CD8-positive, alpha-beta memory T cell (primary cell): ENCODE results near the gene SYT3. TPM values are rescaled to one million over a fixed set of nuclear protein-coding genes. Genes with fewer than 3 reads are reported as not detected.

Source experiments
- CTCF ChIA-PET: fragments of 350-600 bp; sonication (Branson Sonifier 250); formaldehyde crosslinking; loops from one replicate; lab custom pipeline; 2021; ENCODE audit warnings: antibody characterized with exemption; lab: Charles Lee
- POLR2A ChIA-PET: fragments of 350-600 bp; sonication (Branson Sonifier 250); formaldehyde crosslinking; loops from one replicate; lab custom pipeline; 2021; ENCODE audit warnings: antibody characterized with exemption; lab: Charles Lee
- DNase-seq, 5 donors: peaks; one replicate each; pipeline versions ENCODE4 v3.0.0 to v3.0.0-alpha.2; 2020 to 2022; ENCODE audit warnings: mixed read lengths in 1 of 5
- H3K27ac ChIP-seq: one replicate; pipeline ENCODE4 v1.7.0; 2013; ENCODE audit warnings: low read depth, mild to moderate bottlenecking, low read length, moderate library complexity
- H3K27me3 ChIP-seq: 2 replicates; pipeline ENCODE4 v1.7.0; 2013; ENCODE audit warnings: low read length, mild to moderate bottlenecking; ENCODE audit not compliant: insufficient read depth, poor library complexity, severe bottlenecking
- H3K36me3 ChIP-seq: 2 replicates; pipeline ENCODE4 v1.7.0; 2013; ENCODE audit warnings: mild to moderate bottlenecking, low read length, moderate library complexity; ENCODE audit not compliant: insufficient read depth
- H3K4me1 ChIP-seq: 2 replicates; pipeline ENCODE4 v1.7.0; 2013; ENCODE audit warnings: mild to moderate bottlenecking, low read length, moderate library complexity; ENCODE audit not compliant: insufficient read depth
- H3K4me3 ChIP-seq: 2 replicates; pipeline ENCODE4 v1.7.0; 2013; ENCODE audit warnings: mild to moderate bottlenecking, low read length
- H3K9me3 ChIP-seq: 2 replicates; pipeline ENCODE4 v1.7.0; 2013; ENCODE audit warnings: mild to moderate bottlenecking, low read length
- H3K27ac Mint-ChIP-seq, 8 donors: one replicate each; pipeline ENCODE4 v1.8.0; 2020 to 2021; ENCODE audit warnings: mixed read lengths in 8 of 8, mild to moderate bottlenecking in 6 of 8, inconsistent platforms in 3 of 8, moderate library complexity in 3 of 8
- H3K27me3 Mint-ChIP-seq, 2 donors: one replicate each; pipeline ENCODE4 v1.8.0; 2020 to 2021; ENCODE audit warnings: mixed read lengths in 2 of 2, mild to moderate bottlenecking in 1 of 2, moderate library complexity in 1 of 2
- H3K36me3 Mint-ChIP-seq, 3 donors: one replicate each; pipeline ENCODE4 v1.8.0; 2020 to 2021; ENCODE audit warnings: mixed read lengths in 3 of 3, inconsistent platforms in 1 of 3, mild to moderate bottlenecking in 1 of 3
- H3K4me1 Mint-ChIP-seq, 3 donors: one replicate each; pipeline ENCODE4 v1.8.0; 2020 to 2021; ENCODE audit warnings: mixed read lengths in 3 of 3, inconsistent platforms in 1 of 3, mild to moderate bottlenecking in 1 of 3
- H3K4me3 Mint-ChIP-seq, 7 donors: one replicate each; pipeline ENCODE4 v1.8.0; 2020 to 2021; ENCODE audit warnings: mixed read lengths in 7 of 7, mild to moderate bottlenecking in 6 of 7, moderate library complexity in 4 of 7, inconsistent platforms in 2 of 7
- H3K9me3 Mint-ChIP-seq, 5 donors: one replicate each; pipeline ENCODE4 v1.8.0; 2020 to 2022; ENCODE audit warnings: mixed read lengths in 5 of 5, mild to moderate bottlenecking in 3 of 5, moderate library complexity in 2 of 5, inconsistent platforms in 1 of 5
- polyA plus RNA-seq: library from polyadenylated mRNA; unstranded; fragments of 300-500 nt; fragmentation: Illumina TruSeq; gene quantifications from one replicate; pipeline ENCODE4 v1.2.3, GENCODE V29; 2021
- total RNA-seq, 2 experiments: library from RNA; stranded (reverse); gene quantifications; one replicate each; pipeline ENCODE4 v1.2.3, GENCODE V29; 2021

SYT3 gene
- total and polyA plus RNA-seq, 3 experiments from 2014 or later = 0.09 to 0.24 (median 0.11) TPM

DNA sequence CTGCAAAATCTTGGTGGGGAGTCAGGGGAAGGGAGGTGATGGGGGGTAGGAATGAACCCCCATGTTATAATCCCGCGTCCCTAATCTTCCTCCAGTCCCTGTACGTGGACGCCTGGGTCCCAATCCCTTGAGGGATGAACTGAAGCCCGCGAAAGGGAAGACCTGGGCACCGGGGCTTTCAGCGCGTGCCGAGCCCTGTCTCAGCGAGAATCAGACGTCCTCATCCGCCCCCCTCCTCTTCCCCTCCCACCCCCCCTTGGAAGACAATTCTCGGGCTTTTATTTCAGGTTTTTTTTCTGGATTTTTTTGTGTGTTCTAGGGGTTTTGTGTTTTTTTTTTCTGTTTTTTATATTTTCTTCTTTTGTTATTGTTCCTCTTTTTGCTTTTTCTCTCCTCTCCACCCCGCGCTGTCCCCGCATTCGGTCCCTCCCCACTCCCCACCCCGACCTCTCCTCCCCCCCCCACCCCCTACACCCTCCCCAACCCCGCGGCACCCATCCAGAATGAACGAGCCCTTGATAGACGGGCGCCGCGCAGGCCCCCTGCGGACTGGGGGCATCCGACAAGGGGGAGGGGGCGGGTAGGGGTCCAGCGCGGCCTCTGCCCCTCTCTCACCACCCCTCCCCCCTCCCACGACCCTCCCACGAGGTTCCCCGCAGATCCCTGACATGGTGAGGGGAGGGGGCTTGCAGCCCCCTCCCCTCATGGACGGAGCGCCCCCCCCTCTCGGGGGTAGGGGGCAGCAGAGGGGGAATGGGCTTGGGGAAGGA lies 19.8 kb upstream of the SYT3 start:
- H3K4me1 ChIP-seq = peaks cover 10% of the 10 kb centered on the region
- no peaks in the 10 kb centered on the region for H3K36me3 ChIP-seq
- H3K9me3 Mint-ChIP-seq = peaks cover 0 to 45% (median 28%) of the 10 kb centered on the region in 5 donors
- peaks cover 13% of the 10 kb centered on the region for H3K27me3 ChIP-seq
- ChIA-PET CTCF (no interaction called here), POLR2A (no interaction called here)
- peaks cover 0 to 8% (median 0%) of the 10 kb centered on the region in 3 donors for H3K36me3 Mint-ChIP-seq
- H3K27ac ChIP-seq = no peak overlapping the region
- no peak for DNase-seq
- H3K4me1 Mint-ChIP-seq = peaks cover 14 to 17% (median 15%) of the 10 kb centered on the region in 3 donors
- H3K4me3 Mint-ChIP-seq = peak overlapping the region in 1 of 7 donors; percentile 35
- H3K4me3 ChIP-seq = peak overlapping the region; percentile 26
- peaks cover 65 to 73% of the 10 kb centered on the region in 2 donors for H3K27me3 Mint-ChIP-seq
- no peaks in the 10 kb centered on the region for H3K9me3 ChIP-seq
- no peak overlapping the region for H3K27ac Mint-ChIP-seq

DNA sequence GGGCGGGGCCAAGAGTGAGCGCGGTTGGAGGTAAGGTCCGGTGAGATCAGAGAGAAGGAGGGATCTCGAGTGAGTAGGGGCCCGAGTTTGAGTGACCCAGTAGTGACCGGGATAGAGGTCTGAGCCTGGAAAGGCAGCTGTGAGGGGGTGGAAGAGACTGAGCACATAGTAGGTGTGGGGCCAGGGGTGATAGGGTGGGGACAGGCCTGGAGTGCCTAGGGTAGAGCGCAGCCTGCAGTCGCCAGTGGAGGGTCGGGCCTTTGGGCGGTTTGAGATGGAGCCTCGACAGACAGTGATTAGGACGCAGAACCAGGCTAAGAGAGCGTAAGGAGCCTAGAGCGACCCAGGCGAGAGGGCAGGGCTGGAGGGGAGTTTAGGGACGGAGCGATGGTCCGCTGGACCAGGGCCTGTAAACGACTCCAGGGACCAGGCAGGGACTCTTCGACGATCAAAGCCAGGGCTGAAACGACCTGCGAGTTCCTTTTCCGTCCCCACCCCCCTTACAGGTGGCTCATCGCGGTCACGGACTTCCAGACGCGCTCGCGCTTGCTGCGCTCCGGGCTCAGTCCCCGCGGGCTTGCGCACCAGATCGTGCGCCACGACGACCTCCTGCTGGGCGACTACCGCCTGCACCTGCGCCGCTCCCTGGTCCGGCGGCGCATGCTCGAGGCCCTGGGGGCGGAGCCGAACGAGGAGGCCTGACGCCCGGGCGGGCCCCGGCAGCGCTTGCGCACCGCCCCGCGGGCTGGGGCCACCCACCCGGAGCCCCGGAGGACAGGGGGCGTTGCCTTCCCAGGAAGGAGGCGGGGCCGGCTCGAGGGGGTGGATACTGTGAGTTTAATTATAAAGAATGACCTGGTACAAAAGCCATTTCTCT lies 19.0 kb upstream of the SYT3 start:
- Histone ChIP-seq H3K27ac (peak overlapping the region; percentile 78), H3K27me3 (peaks cover 13% of the 10 kb centered on the region), H3K36me3 (no peaks in the 10 kb centered on the region), H3K9me3 (no peaks in the 10 kb centered on the region), H3K4me3 (peak overlapping the region; percentile 26), H3K4me1 (peaks cover 10% of the 10 kb centered on the region)
- peaks cover 0 to 12% (median 0%) of the 10 kb centered on the region in 3 donors for H3K36me3 Mint-ChIP-seq
- H3K4me1 Mint-ChIP-seq = peaks cover 14 to 17% (median 15%) of the 10 kb centered on the region in 3 donors
- H3K27ac Mint-ChIP-seq = peak overlapping the region in 2 of 8 donors; percentile 47 to 76
- H3K4me3 Mint-ChIP-seq = peak overlapping the region; percentile 42 to 74 (median 61)
- POLR2A ChIA-PET = no interaction called here
- CTCF ChIA-PET = no interaction called here
- peak in 2 of 5 donors; percentile 26 to 66 for DNase-seq
- peaks cover 0 to 49% (median 28%) of the 10 kb centered on the region in 5 donors for H3K9me3 Mint-ChIP-seq
- peaks cover 65 to 76% of the 10 kb centered on the region in 2 donors for H3K27me3 Mint-ChIP-seq

DNA sequence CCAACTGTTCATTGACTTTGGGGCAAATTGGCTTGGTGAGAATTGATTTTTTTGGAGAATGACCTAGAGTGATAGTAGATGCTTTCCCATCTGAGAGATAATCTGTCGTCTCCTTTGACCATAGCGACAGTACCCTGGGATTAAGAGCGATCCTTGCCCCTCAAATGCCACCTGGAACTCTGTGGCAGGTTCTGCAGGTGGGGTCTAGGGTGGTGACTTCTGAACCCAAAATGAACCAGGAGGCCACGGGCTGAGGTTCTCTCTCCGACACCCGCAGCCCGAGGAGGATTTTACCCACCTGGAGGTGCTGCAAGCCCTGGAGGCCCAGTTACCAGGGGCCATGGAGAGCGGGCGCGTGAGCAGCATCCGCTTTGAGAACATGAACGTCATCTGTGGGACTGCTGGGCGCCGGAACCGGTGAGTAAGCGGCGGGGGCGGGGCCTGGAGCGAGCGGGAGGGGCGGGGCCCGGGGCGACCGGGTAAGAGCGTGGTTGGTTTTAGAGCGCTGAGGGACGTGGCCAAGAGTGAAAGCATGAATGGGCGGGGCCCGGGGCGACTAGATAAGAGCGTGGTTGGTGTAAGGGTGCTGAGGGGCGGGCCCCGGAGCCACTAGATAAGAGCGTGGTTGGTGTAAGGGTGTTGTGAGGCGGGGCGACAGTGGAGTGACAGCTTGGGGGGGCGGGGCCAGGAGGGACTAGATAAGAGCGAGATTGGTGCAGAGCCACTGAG lies 18.2 kb upstream of the SYT3 start:
- Mint-ChIP-seq H3K36me3 (peaks cover 0 to 16% (median 0%) of the 10 kb centered on the region in 3 donors), H3K4me3 (peak overlapping the region in 6 of 7 donors; percentile 42 to 74 (median 54)), H3K27ac (peak overlapping the region in 4 of 8 donors; percentile 4 to 76 (median 34)), H3K9me3 (peaks cover 0 to 56% (median 28%) of the 10 kb centered on the region in 5 donors), H3K4me1 (peaks cover 14 to 17% (median 15%) of the 10 kb centered on the region in 3 donors), H3K27me3 (peaks cover 63 to 74% of the 10 kb centered on the region in 2 donors)
- H3K9me3 ChIP-seq = no peaks in the 10 kb centered on the region
- peak; percentile 35 to 78 (median 53) for DNase-seq
- H3K4me1 ChIP-seq = peaks cover 10% of the 10 kb centered on the region
- POLR2A ChIA-PET = no interaction called here
- peak overlapping the region; percentile 35 for H3K4me3 ChIP-seq
- CTCF ChIA-PET = no interaction called here
- H3K27ac ChIP-seq = peak overlapping the region; percentile 78
- no peaks in the 10 kb centered on the region for H3K36me3 ChIP-seq
- peaks cover 13% of the 10 kb centered on the region for H3K27me3 ChIP-seq

DNA sequence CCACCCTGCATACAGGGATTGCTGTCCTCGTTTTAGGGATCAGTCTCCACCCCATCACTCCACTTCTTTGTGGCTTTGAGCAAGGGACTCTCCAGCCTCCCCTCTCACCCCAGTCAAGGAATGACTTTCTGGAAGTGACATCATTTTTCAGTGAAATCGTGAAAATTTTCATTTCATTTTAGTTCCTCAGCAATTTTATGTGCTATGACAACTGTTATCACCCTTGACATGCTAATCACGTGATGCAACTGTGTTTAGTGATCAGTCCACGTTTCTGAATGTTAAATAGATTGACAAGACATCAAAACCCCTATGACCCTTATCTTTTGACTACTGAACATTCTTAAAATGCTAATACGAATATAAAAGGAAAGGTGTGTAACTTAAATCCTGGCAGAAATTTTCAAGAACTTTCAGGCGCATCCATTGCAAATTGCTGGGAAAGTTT lies 17.6 kb upstream of the SYT3 start:
- Histone ChIP-seq H3K4me1 (peaks cover 10% of the 10 kb centered on the region), H3K4me3 (peak overlapping the region; percentile 35), H3K27ac (peak overlapping the region; percentile 70), H3K9me3 (no peaks in the 10 kb centered on the region), H3K27me3 (peaks cover 13% of the 10 kb centered on the region), H3K36me3 (no peaks in the 10 kb centered on the region)
- Mint-ChIP-seq H3K4me1 (peaks cover 14 to 17% (median 15%) of the 10 kb centered on the region in 3 donors), H3K27me3 (peaks cover 66 to 75% of the 10 kb centered on the region in 2 donors), H3K4me3 (peak overlapping the region in 5 of 7 donors; percentile 15 to 61 (median 42)), H3K36me3 (peaks cover 0 to 16% (median 0%) of the 10 kb centered on the region in 3 donors), H3K9me3 (peaks cover 0 to 58% (median 28%) of the 10 kb centered on the region in 5 donors), H3K27ac (peak overlapping the region in 1 of 8 donors; percentile 20)
- CTCF ChIA-PET = no interaction called here
- DNase-seq = no peak
- POLR2A ChIA-PET = no interaction called here

DNA sequence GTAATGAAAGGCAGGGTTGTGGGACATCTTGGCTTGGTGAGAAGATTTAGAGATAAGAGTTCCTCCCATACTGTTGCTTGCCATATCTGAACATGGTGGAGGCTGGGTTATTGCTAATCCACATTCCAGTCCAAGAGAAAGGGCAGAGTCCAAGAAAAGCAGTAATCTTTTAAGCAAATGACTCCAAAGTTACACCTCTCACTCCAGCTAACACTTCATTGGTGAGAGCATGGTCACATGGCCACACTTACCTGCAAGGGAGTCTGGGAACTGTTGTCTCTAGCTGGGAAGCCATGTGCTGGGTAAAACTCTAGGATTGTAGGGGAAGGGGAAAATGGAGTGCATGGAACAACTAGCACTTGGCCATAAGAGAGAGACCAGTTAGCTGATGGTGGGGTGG lies 15.2 kb upstream of the SYT3 start:
- CTCF ChIA-PET = no interaction called here
- H3K9me3 Mint-ChIP-seq = peaks cover 0 to 50% (median 28%) of the 10 kb centered on the region in 5 donors
- no peaks in the 10 kb centered on the region for H3K9me3 ChIP-seq
- peaks cover 0 to 16% (median 0%) of the 10 kb centered on the region in 3 donors for H3K36me3 Mint-ChIP-seq
- peaks cover 56 to 70% of the 10 kb centered on the region in 2 donors for H3K27me3 Mint-ChIP-seq
- POLR2A ChIA-PET = no interaction called here
- no peak overlapping the region for H3K4me3 Mint-ChIP-seq
- H3K4me1 Mint-ChIP-seq = peaks cover 14 to 17% (median 15%) of the 10 kb centered on the region in 3 donors
- DNase-seq = no peak
- peaks cover 10% of the 10 kb centered on the region for H3K4me1 ChIP-seq
- H3K36me3 ChIP-seq = no peaks in the 10 kb centered on the region
- H3K27ac Mint-ChIP-seq = peak overlapping the region in 1 of 8 donors; percentile 39
- H3K27me3 ChIP-seq = peaks cover 13% of the 10 kb centered on the region
- no peak overlapping the region for H3K4me3 ChIP-seq
- no peak overlapping the region for H3K27ac ChIP-seq

DNA sequence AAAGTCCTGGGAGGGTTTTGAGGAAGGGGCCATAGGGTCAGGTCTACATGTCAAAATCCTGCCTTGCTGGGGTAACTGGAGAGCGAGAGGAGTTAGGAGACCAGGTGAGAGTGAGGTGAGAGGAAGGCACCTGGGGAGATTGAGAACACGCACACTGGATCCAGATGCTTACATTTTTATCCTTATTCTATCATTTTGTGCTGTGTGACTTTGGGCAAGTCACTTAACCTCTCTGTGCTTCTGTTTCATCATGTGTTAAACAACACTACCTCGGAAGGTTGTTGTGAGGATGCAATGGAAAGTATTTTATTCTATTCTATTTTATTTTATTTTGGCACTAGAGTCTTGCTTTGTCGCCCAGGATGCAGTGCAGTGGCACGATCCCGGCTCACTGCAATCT lies 13.0 kb upstream of the SYT3 start:
- ChIA-PET POLR2A (no interaction called here), CTCF (no interaction called here)
- H3K27ac Mint-ChIP-seq = no peak overlapping the region
- no peaks in the 10 kb centered on the region for H3K4me1 ChIP-seq
- H3K9me3 ChIP-seq = no peaks in the 10 kb centered on the region
- H3K4me3 ChIP-seq = no peak overlapping the region
- peaks cover 0 to 16% (median 0%) of the 10 kb centered on the region in 3 donors for H3K36me3 Mint-ChIP-seq
- H3K27me3 Mint-ChIP-seq = peaks cover 50 to 69% of the 10 kb centered on the region in 2 donors
- peaks cover 4% of the 10 kb centered on the region for H3K27me3 ChIP-seq
- H3K27ac ChIP-seq = no peak overlapping the region
- H3K9me3 Mint-ChIP-seq = peaks cover 0 to 43% (median 24%) of the 10 kb centered on the region in 5 donors
- H3K36me3 ChIP-seq = no peaks in the 10 kb centered on the region
- H3K4me1 Mint-ChIP-seq = peaks cover 5 to 7% (median 5%) of the 10 kb centered on the region in 3 donors
- no peak for DNase-seq
- no peak overlapping the region for H3K4me3 Mint-ChIP-seq

DNA sequence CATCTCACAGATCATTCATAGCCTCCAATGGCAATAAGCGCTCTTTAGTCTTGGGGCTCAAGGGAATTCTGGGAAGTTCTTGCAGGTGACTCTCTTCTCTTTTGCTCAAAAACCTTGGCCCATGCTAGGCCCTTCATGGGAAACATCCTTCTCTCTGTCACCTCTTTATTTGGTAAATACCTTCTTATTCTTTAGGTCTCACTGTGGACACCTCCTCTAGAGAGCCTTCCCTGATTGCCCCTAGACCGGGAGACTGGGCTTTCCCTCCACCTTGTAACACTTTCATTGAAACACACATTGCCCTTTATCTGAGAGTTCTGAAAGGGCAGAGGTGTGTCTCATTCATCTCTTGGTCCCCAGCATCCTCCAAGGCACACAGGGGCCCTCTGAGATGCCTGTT lies 11.5 kb upstream of the SYT3 start:
- H3K9me3 ChIP-seq = no peaks in the 10 kb centered on the region
- DNase-seq = no peak
- no peaks in the 10 kb centered on the region for H3K36me3 ChIP-seq
- H3K27ac ChIP-seq = no peak overlapping the region
- no peak overlapping the region for H3K4me3 ChIP-seq
- no peaks in the 10 kb centered on the region for H3K4me1 ChIP-seq
- no peak overlapping the region for H3K4me3 Mint-ChIP-seq
- H3K9me3 Mint-ChIP-seq = peaks cover 0 to 33% (median 14%) of the 10 kb centered on the region in 5 donors
- H3K27me3 ChIP-seq = peaks cover 4% of the 10 kb centered on the region
- H3K27ac Mint-ChIP-seq = no peak overlapping the region
- H3K27me3 Mint-ChIP-seq = peaks cover 44 to 57% of the 10 kb centered on the region in 2 donors
- ChIA-PET POLR2A (no interaction called here), CTCF (no interaction called here)
- H3K36me3 Mint-ChIP-seq = peaks cover 0 to 8% (median 0%) of the 10 kb centered on the region in 3 donors
- no peaks in the 10 kb centered on the region for H3K4me1 Mint-ChIP-seq
